Endothelial cell of umbilical vein (primary cell): ENCODE results near the gene PRM1.

Source experiments
- CTCF ChIP-seq, 2 donors: IDR thresholded peaks; 1 replicate in 1 of 2; 2 replicates in 1 of 2; pipeline ENCODE4 v1.5.1; 2011; ENCODE audit warnings: low read length in 2 of 2, mild to moderate bottlenecking in 2 of 2, moderate library complexity in 2 of 2, control low read depth in 1 of 2, inconsistent platforms in 1 of 2, low read depth in 1 of 2; ENCODE audit not compliant: insufficient read depth in 1 of 2; ENCODE audit errors: extremely low read depth in 1 of 2
- EZH2 ChIP-seq: IDR thresholded peaks from 2 replicates; pipeline ENCODE4 v1.6.1; 2012; ENCODE audit warnings: borderline replicate concordance, low read depth, mild to moderate bottlenecking, moderate library complexity, low read length, inconsistent platforms; ENCODE audit not compliant: severe bottlenecking
- FOS ChIP-seq: IDR thresholded peaks from 2 replicates; pipeline ENCODE4 v1.6.1; 2011; ENCODE audit warnings: mild to moderate bottlenecking, low read length, moderate library complexity, borderline replicate concordance; ENCODE audit not compliant: insufficient read depth
- GATA2 ChIP-seq: IDR thresholded peaks from 2 replicates; pipeline ENCODE4 v1.7.0; 2011; ENCODE audit warnings: low read depth, mild to moderate bottlenecking, moderate library complexity, mixed read lengths, low read length; ENCODE audit not compliant: insufficient read length, insufficient read depth
- JUN ChIP-seq: IDR thresholded peaks from 2 replicates; pipeline ENCODE4 v1.6.1; 2011; ENCODE audit warnings: borderline replicate concordance, low read depth; ENCODE audit not compliant: insufficient read length, insufficient read depth
- MAX ChIP-seq: IDR thresholded peaks from 2 replicates; pipeline ENCODE4 v1.6.1; 2011; ENCODE audit not compliant: insufficient read depth, insufficient read length
- MYC ChIP-seq: IDR thresholded peaks from one replicate; pipeline ENCODE4 v1.6.1; 2011; ENCODE audit warnings: mild to moderate bottlenecking, low read depth, low read length
- POLR2A ChIP-seq: IDR thresholded peaks from 2 replicates; pipeline ENCODE4 v1.6.1; 2012; ENCODE audit warnings: low read depth, mild to moderate bottlenecking, control low read depth, low read length
- POLR2AphosphoS5 ChIP-seq: IDR thresholded peaks from 2 replicates; pipeline ENCODE4 v1.6.1; 2012; ENCODE audit warnings: low read depth, mild to moderate bottlenecking, control low read depth, low read length, moderate library complexity; ENCODE audit not compliant: insufficient read depth

- no peak for TF ChIP-seq CTCF (IDR thresholded peaks at IDR 0.05; ENCODE audit: extremely low read depth in 1 of 2, insufficient read depth in 1 of 2, low read depth in 1 of 2, low read length in 2 of 2)
- no peak for TF ChIP-seq POLR2AphosphoS5
- TF ChIP-seq POLR2A, result no peak
- no peak for TF ChIP-seq MAX
- TF ChIP-seq GATA2, result no peak
- TF ChIP-seq EZH2, result no peak
- no peak for TF ChIP-seq FOS
- TF ChIP-seq JUN, result no peak
- TF ChIP-seq MYC, result no peak
These were observed 18.2 kb downstream of the PRM1 start for GRCh38 chr16:11262915-11263314.
